ENCODE data around the gene SH3GL2.

SH3GL2 gene

GRCh38 chr9:17625644-17626388, 47.0 kb downstream of the SH3GL2 start:
- TF ChIP-seq, protein P1, sequence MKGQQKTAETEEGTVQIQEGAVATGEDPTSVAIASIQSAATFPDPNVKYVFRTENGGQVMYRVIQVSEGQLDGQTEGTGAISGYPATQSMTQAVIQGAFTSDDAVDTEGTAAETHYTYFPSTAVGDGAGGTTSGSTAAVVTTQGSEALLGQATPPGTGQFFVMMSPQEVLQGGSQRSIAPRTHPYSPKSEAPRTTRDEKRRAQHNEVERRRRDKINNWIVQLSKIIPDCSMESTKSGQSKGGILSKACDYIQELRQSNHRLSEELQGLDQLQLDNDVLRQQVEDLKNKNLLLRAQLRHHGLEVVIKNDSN (IDR thresholded peaks at IDR 0.05), result 0 out of 2 replicates have a peak, but pooled peaks have one; percentile 6
- no peak for TF ChIP-seq FOXM1 (IDR thresholded peaks at IDR 0.05; ENCODE audit: borderline replicate concordance, low read depth)

- TF ChIP-seq, protein P1 (IDR thresholded peaks at IDR 0.05), result no peak
- TF ChIP-seq EGR1 (IDR thresholded peaks at IDR 0.05) (no peak), CREB1 (IDR thresholded peaks at IDR 0.05; ENCODE audit: low read depth) (no peak), TCF12 (IDR thresholded peaks at IDR 0.05; ENCODE audit: low read depth) (no peak), FOXM1 (IDR thresholded peaks at IDR 0.05; ENCODE audit: borderline replicate concordance, low read depth) (no peak), TEAD4 (IDR thresholded peaks at IDR 0.05) (no peak), EP300 (IDR thresholded peaks at IDR 0.05; ENCODE audit: borderline replicate concordance) (no peak), CEBPB (IDR thresholded peaks at IDR 0.05) (no peak), RAD21 (IDR thresholded peaks at IDR 0.05; ENCODE audit: low read depth) (no peak), NFIC (IDR thresholded peaks at IDR 0.05) (no peak), TAF1 (IDR thresholded peaks at IDR 0.05; ENCODE audit: low read depth) (no peak)
Observed at GRCh38 chr9:17627641-17628040, 48.8 kb downstream of the SH3GL2 start.

- TF ChIP-seq TAF1 (IDR thresholded peaks at IDR 0.05; ENCODE audit: low read depth) (no peak), RAD21 (IDR thresholded peaks at IDR 0.05; ENCODE audit: low read depth) (no peak), NFIC (IDR thresholded peaks at IDR 0.05) (no peak), TEAD4 (IDR thresholded peaks at IDR 0.05) (no peak), REST (IDR thresholded peaks at IDR 0.05; ENCODE audit: low read depth) (no peak), EGR1 (IDR thresholded peaks at IDR 0.05) (no peak), ZBTB7A (IDR thresholded peaks at IDR 0.05; ENCODE audit: low read depth) (no peak), MAX (IDR thresholded peaks at IDR 0.05) (no peak), FOXM1 (IDR thresholded peaks at IDR 0.05; ENCODE audit: borderline replicate concordance, low read depth) (no peak), CREB1 (IDR thresholded peaks at IDR 0.05; ENCODE audit: low read depth) (no peak), EP300 (IDR thresholded peaks at IDR 0.05; ENCODE audit: borderline replicate concordance) (no peak), CEBPB (IDR thresholded peaks at IDR 0.05) (no peak), YY1 (IDR thresholded peaks at IDR 0.05; ENCODE audit: low read depth) (no peak), TCF12 (IDR thresholded peaks at IDR 0.05; ENCODE audit: low read depth) (no peak)
- TF ChIP-seq, protein P1 (IDR thresholded peaks at IDR 0.05), result no peak
Observed at GRCh38 chr9:17628624-17629023, 49.8 kb downstream of the SH3GL2 start.

GRCh38 chr9:17630531-17630949, 51.7 kb downstream of the SH3GL2 start:
- no peak for TF ChIP-seq REST (IDR thresholded peaks at IDR 0.05; ENCODE audit: low read depth)
- TF ChIP-seq EGR1 (IDR thresholded peaks at IDR 0.05), result no peak
- TF ChIP-seq TEAD4 (IDR thresholded peaks at IDR 0.05), result peak; percentile 52
- TF ChIP-seq CEBPB (IDR thresholded peaks at IDR 0.05), result peak; percentile 53
- peak; percentile 53; the same call in 1 of the 2 replicates for TF ChIP-seq TCF12 (IDR thresholded peaks at IDR 0.05; ENCODE audit: low read depth)
- no peak for TF ChIP-seq FOXM1 (IDR thresholded peaks at IDR 0.05; ENCODE audit: borderline replicate concordance, low read depth)
- peak; percentile 52; the same call in 1 of the 2 replicates for TF ChIP-seq EP300 (IDR thresholded peaks at IDR 0.05; ENCODE audit: borderline replicate concordance)

DNA sequence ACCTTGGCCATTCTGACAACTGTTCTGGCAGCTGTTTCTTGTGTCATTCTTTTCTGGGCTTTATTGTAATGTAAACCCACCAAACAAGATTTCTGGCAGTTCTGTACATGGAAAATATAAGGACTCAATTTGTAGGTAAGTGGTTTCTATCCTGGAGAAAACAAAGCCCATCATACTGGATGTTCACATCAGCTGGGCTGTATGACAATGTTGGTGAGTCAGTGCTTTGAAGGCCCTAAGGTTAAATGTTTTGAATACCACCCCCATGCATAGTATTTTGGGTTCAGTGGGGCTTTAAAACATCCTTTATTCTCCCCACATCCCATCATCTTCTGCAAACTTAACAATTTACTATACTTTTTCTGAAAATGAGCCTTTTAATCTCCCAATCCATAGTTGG, 52.5 kb downstream of the SH3GL2 start:
- TF ChIP-seq EGR1 (IDR thresholded peaks at IDR 0.05), result no peak
- TF ChIP-seq FOXM1 (IDR thresholded peaks at IDR 0.05; ENCODE audit: borderline replicate concordance, low read depth), result no peak
- TF ChIP-seq TCF12 (IDR thresholded peaks at IDR 0.05; ENCODE audit: low read depth), result no peak
- TF ChIP-seq YY1 (IDR thresholded peaks at IDR 0.05; ENCODE audit: low read depth), result no peak
- TF ChIP-seq NFIC (IDR thresholded peaks at IDR 0.05), result no peak
- no peak for TF ChIP-seq MAX (IDR thresholded peaks at IDR 0.05)
- TF ChIP-seq, protein P1 (IDR thresholded peaks at IDR 0.05), result no peak
- no peak for TF ChIP-seq ZBTB7A (IDR thresholded peaks at IDR 0.05; ENCODE audit: low read depth)
- no peak for TF ChIP-seq TEAD4 (IDR thresholded peaks at IDR 0.05)
- TF ChIP-seq REST (IDR thresholded peaks at IDR 0.05; ENCODE audit: low read depth), result no peak
- no peak for TF ChIP-seq CREB1 (IDR thresholded peaks at IDR 0.05; ENCODE audit: low read depth)
- no peak for TF ChIP-seq TAF1 (IDR thresholded peaks at IDR 0.05; ENCODE audit: low read depth)
